H1 (cell line): Measurements from ENCODE around the gene TKFC. TPM values are rescaled to one million over a fixed set of nuclear protein-coding genes. Genes with fewer than 3 reads are reported as not detected.

Experiments used
- CTCF ChIA-PET: fragments of 300-600 bp; sonication (Branson Sonifier 250); formaldehyde crosslinking; loops from one replicate; lab custom pipeline; 2021; ENCODE audit not compliant: partially characterized antibody; lab: Charles Lee
- POLR2A ChIA-PET: fragments of 300-600 bp; sonication (Branson Sonifier 250); formaldehyde crosslinking; loops from one replicate; lab custom pipeline; 2021; ENCODE audit warnings: inconsistent platforms; ENCODE audit not compliant: partially characterized antibody; lab: Charles Lee
- DNase-seq, 2 experiments: peaks; one replicate each; pipeline versions ENCODE4 v3.0.0 to v3.0.0-alpha.2; 2010 to 2022; ENCODE audit warnings: low spot score in 2 of 2, low read depth in 1 of 2, mixed read lengths in 1 of 2
- FAIRE-seq: peaks from 2 replicates; lab custom pipeline; 2011; peaks lifted over from hg19 to GRCh38; lab: Jason Lieb, UNC
- H2AFZ ChIP-seq: 2 replicates; pipeline ENCODE4 v1.8.1; 2012; ENCODE audit warnings: low read length, inconsistent platforms
- H2AK5ac ChIP-seq: 2 replicates; pipeline ENCODE4 v1.6.1; 2013; ENCODE audit warnings: low read depth, low read length
- H2BK120ac ChIP-seq: replicated peaks from 2 replicates; pipeline ENCODE3; 2013; ENCODE audit warnings: low read depth, low read length, inconsistent platforms
- H2BK12ac ChIP-seq: 2 replicates; pipeline ENCODE4 v1.6.1; 2013; ENCODE audit warnings: low read depth, low read length
- H2BK15ac ChIP-seq: 2 replicates; pipeline ENCODE4 v1.6.1; 2013; ENCODE audit warnings: low read length
- H2BK20ac ChIP-seq: 2 replicates; pipeline ENCODE4 v1.6.1; 2013; ENCODE audit warnings: low read length
- H2BK5ac ChIP-seq: 2 replicates; pipeline ENCODE4 v1.6.1; 2013; ENCODE audit warnings: low read depth, low read length
- H3K14ac ChIP-seq: 2 replicates; pipeline ENCODE4 v1.6.1; 2013; ENCODE audit warnings: inconsistent platforms; ENCODE audit not compliant: insufficient read length
- H3K18ac ChIP-seq: 2 replicates; pipeline ENCODE4 v1.6.1; 2013; ENCODE audit warnings: low read length; ENCODE audit errors: extremely low read depth
- H3K23ac ChIP-seq: 2 replicates; pipeline ENCODE4 v1.6.1; 2013; ENCODE audit warnings: inconsistent platforms; ENCODE audit not compliant: insufficient read length
- H3K23me2 ChIP-seq: 2 replicates; pipeline ENCODE4 v1.6.1; 2013; ENCODE audit warnings: low read depth, low read length
- H3K27ac ChIP-seq: 2 replicates; pipeline ENCODE4 v1.6.1; 2011; ENCODE audit warnings: low read depth, low read length, inconsistent platforms
- H3K27me3 ChIP-seq, 4 experiments: replicated peaks in 1 of 4; 1 replicate in 1 of 4; 2 replicates in 3 of 4; pipeline versions ENCODE4 v1.6.1 to v1.8.1; 2011 to 2013; ENCODE audit warnings: low read length in 3 of 4, mild to moderate bottlenecking in 3 of 4, inconsistent platforms in 2 of 4, mixed read lengths in 2 of 4, moderate library complexity in 1 of 4; ENCODE audit not compliant: control insufficient read depth in 3 of 4, insufficient read depth in 3 of 4; ENCODE audit errors: extremely low read depth in 1 of 4
- H3K36me3 ChIP-seq, 4 experiments: 2 replicates each; pipeline versions ENCODE4 v1.6.1 to v1.8.1; 2011 to 2013; ENCODE audit warnings: mild to moderate bottlenecking in 4 of 4, low read length in 3 of 4, moderate library complexity in 2 of 4, control low read depth in 1 of 4, inconsistent platforms in 1 of 4; ENCODE audit not compliant: insufficient read depth in 4 of 4, control insufficient read depth in 2 of 4
- H3K4ac ChIP-seq: replicated peaks from 2 replicates; pipeline ENCODE3; 2013; ENCODE audit warnings: low read length, low read depth, mixed read lengths, inconsistent platforms; ENCODE audit not compliant: insufficient read length
- H3K4me1 ChIP-seq, 4 experiments: replicated peaks in 1 of 4; 1 replicate in 1 of 4; 2 replicates in 3 of 4; pipeline versions ENCODE4 v1.6.1 to v1.8.1; 2011 to 2013; ENCODE audit warnings: low read length in 3 of 4, inconsistent platforms in 2 of 4, mixed read lengths in 1 of 4; ENCODE audit not compliant: insufficient read depth in 4 of 4, control insufficient read depth in 3 of 4
- H3K4me2 ChIP-seq, 2 experiments: 2 replicates each; pipeline versions ENCODE4 v1.6.1 to v1.8.1; 2011 to 2013; ENCODE audit warnings: low read depth in 2 of 2, low read length in 2 of 2, control low read depth in 1 of 2, inconsistent platforms in 1 of 2, mild to moderate bottlenecking in 1 of 2; ENCODE audit not compliant: insufficient read depth in 1 of 2
- H3K4me3 ChIP-seq, 4 experiments: fragments of 200-600, 300-600 bp in 1 of 4; sonication (generic), shearing (Covaris generic), sonication (Bioruptor Twin) in 1 of 4; 2 replicates each; pipeline versions ENCODE4 v1.5.1 to v1.8.1; 2011 to 2016; ENCODE audit warnings: low read length in 4 of 4, low read depth in 3 of 4, control low read depth in 2 of 4, inconsistent platforms in 2 of 4, mild to moderate bottlenecking in 2 of 4, mixed read lengths in 1 of 4, moderate library complexity in 1 of 4; ENCODE audit not compliant: insufficient read depth in 2 of 4; ENCODE audit errors: extremely low read depth in 1 of 4
- H3K56ac ChIP-seq: replicated peaks from 2 replicates; pipeline ENCODE3; 2013; ENCODE audit warnings: low read depth, mild to moderate bottlenecking, mixed read lengths, low read length, inconsistent platforms; ENCODE audit not compliant: insufficient read length
- H3K79me1 ChIP-seq: 2 replicates; pipeline ENCODE4 v1.6.1; 2013; ENCODE audit warnings: low read depth, low read length, control low read depth
- H3K79me2 ChIP-seq, 2 experiments: 2 replicates each; pipeline versions ENCODE4 v1.6.1 to v1.8.1; 2012 to 2013; ENCODE audit warnings: low read length in 2 of 2, mild to moderate bottlenecking in 2 of 2, inconsistent platforms in 1 of 2; ENCODE audit not compliant: insufficient read depth in 2 of 2, control insufficient read depth in 1 of 2
- H3K9ac ChIP-seq, 4 experiments: replicated peaks in 1 of 4; 1 replicate in 1 of 4; 2 replicates in 3 of 4; pipeline versions ENCODE4 v1.6.1 to v1.8.1; 2011 to 2013; ENCODE audit warnings: low read depth in 3 of 4, low read length in 3 of 4, control low read depth in 2 of 4, mild to moderate bottlenecking in 2 of 4, moderate library complexity in 2 of 4, inconsistent platforms in 1 of 4; ENCODE audit errors: extremely low read depth in 1 of 4
- H3K9me3 ChIP-seq, 2 experiments: 2 replicates each; pipeline versions ENCODE4 v1.6.1 to v1.8.1; 2012 to 2013; ENCODE audit warnings: mild to moderate bottlenecking in 2 of 2, moderate library complexity in 2 of 2, control low read depth in 1 of 2, inconsistent platforms in 1 of 2, low read depth in 1 of 2, low read length in 1 of 2, mixed read lengths in 1 of 2; ENCODE audit not compliant: insufficient read depth in 2 of 2
- H4K20me1 ChIP-seq, 2 experiments: replicated peaks in 1 of 2; 2 replicates each; pipeline versions ENCODE3 to v1.8.1; 2011 to 2013; ENCODE audit warnings: inconsistent platforms in 2 of 2, low read length in 2 of 2, mild to moderate bottlenecking in 1 of 2; ENCODE audit not compliant: insufficient read depth in 2 of 2, control insufficient read depth in 1 of 2
- H4K5ac ChIP-seq: 2 replicates; pipeline ENCODE4 v1.6.1; 2013; ENCODE audit warnings: low read length, low read depth, mixed read lengths, inconsistent platforms; ENCODE audit not compliant: insufficient read length
- H4K8ac ChIP-seq: 2 replicates; pipeline ENCODE4 v1.8.0; 2013; ENCODE audit warnings: mild to moderate bottlenecking, moderate library complexity, low read length, inconsistent platforms; ENCODE audit not compliant: insufficient read depth; ENCODE audit errors: extremely low read depth
- H4K91ac ChIP-seq: replicated peaks from 2 replicates; pipeline ENCODE3; 2013; ENCODE audit warnings: low read length, mixed read lengths, inconsistent platforms; ENCODE audit not compliant: insufficient read length
- ATF3 ChIP-seq: IDR thresholded peaks from 2 replicates; pipeline ENCODE4 v1.6.1; 2011; ENCODE audit warnings: low read depth, mild to moderate bottlenecking, low read length; ENCODE audit not compliant: insufficient read depth
- CTCF ChIP-seq, 3 experiments: IDR thresholded peaks; 1 replicate in 2 of 3; 2 replicates in 1 of 3; pipeline versions ENCODE4 v1.5.1 to v1.6.1; 2011; ENCODE audit warnings: low read length in 3 of 3, mild to moderate bottlenecking in 3 of 3, inconsistent platforms in 2 of 3, low read depth in 1 of 3, moderate library complexity in 1 of 3; ENCODE audit not compliant: insufficient read depth in 1 of 3; ENCODE audit errors: control extremely low read depth in 1 of 3
- FOSL1 ChIP-seq: IDR thresholded peaks from 2 replicates; pipeline ENCODE4 v1.6.1; 2011; ENCODE audit warnings: mild to moderate bottlenecking, low read depth, low read length, moderate library complexity; ENCODE audit not compliant: insufficient read depth
- RNF2 ChIP-seq: fragments of 200-900, 300-1000 bp; sonication (generic); IDR thresholded peaks from 2 replicates; pipeline ENCODE4 v1.7.1; 2016; ENCODE audit warnings: borderline replicate concordance, low read depth, mild to moderate bottlenecking, antibody characterized with exemption, low read length; ENCODE audit not compliant: poor library complexity, severe bottlenecking; ENCODE audit errors: missing control alignments
- SUZ12 ChIP-seq: fragments of 200-600 bp; sonication (generic); IDR thresholded peaks from 2 replicates; pipeline ENCODE4 v1.6.1; 2012; ENCODE audit warnings: mild to moderate bottlenecking, inconsistent platforms, low read length, moderate library complexity, mixed read lengths
- WGBS, 2 experiments: shearing (Covaris generic) in 1 of 2; methylation state at CpG; one replicate each; pipeline versions ENCODE4 v1.1.6 to v1.1.7; 2013 to 2015; ENCODE audit warnings: low lambda C conversion rate in 2 of 2, mixed read lengths in 2 of 2, inconsistent platforms in 1 of 2, low coverage in 1 of 2, missing lambda C conversion rate in 1 of 2; ENCODE audit not compliant: insufficient replicate concordance in 2 of 2, insufficient coverage in 1 of 2, insufficient read length in 1 of 2; ENCODE audit errors: extremely low coverage in 1 of 2, missing lambda C conversion rate in 1 of 2; 5-methylcytosine and 5-hydroxymethylcytosine counted together
- polyA plus RNA-seq, 7 experiments: library from polyadenylated mRNA; depleted of rRNA in 3 of 7; stranded (reverse) in 5 of 7; unstranded in 2 of 7; fragments of >200 nt in 5 of 7; fragments of 200-250 nt in 2 of 7; gene quantifications; 1 replicate in 5 of 7; 2 replicates in 1 of 7; 4 replicates in 1 of 7; pipeline versions ENCODE4 v1.2.1 to v1.2.3, GENCODE V29; 2011 to 2013; ENCODE audit warnings: missing spikeins in 2 of 7, mixed read lengths in 2 of 7
- total RNA-seq: library from RNA; stranded (reverse); fragmentation: NEBNext Ultra II Directional; extraction: Animal tissue kit (Norgen Biotek cat#: 25700); gene quantifications from 2 replicates; pipeline ENCODE4 v1.2.1, GENCODE V29; 2021
- TF ChIP-seq, protein P1 (sequence below): IDR thresholded peaks from 2 replicates; pipeline ENCODE4 v1.6.1; 2012; ENCODE audit warnings: low read length, inconsistent platforms

The TKFC gene
- total and polyA plus RNA-seq, 2 of the 8 experiments (the other 6 are each of a cell fraction or from before 2014, with no cell fraction given): 53.5 to 55.0 TPM

GRCh38 chr11:61335355-61335710 lies 2.3 kb downstream of the TKFC start:
- Histone ChIP-seq H2BK120ac (no peak overlapping the region), H4K91ac (no peak overlapping the region), H3K23ac (no peak overlapping the region), H3K4ac (no peak overlapping the region), H2AK5ac (no peak overlapping the region), H3K4me2 (0 out of 4 replicates have a peak overlapping the region, but pooled peaks of 1 of the 2 experiments have one; percentile 23), H3K79me2 (peaks cover 18 to 30% of the 10 kb centered on the region in 2 experiments), H3K79me1 (peaks cover 6% of the 10 kb centered on the region; the same call in 1 of the 2 replicates), H2BK12ac (peak overlapping the region; percentile 72; the same call in 1 of the 2 replicates), H3K14ac (no peak overlapping the region), H3K9me3 (no peaks in the 10 kb centered on the region), H4K8ac (0 out of 2 replicates have a peak overlapping the region, but pooled peaks have one; percentile 7), H2BK5ac (0 out of 2 replicates have a peak overlapping the region, but pooled peaks have one; percentile 32), H3K56ac (no peak overlapping the region), H4K20me1 (peaks cover 0 to 3% of the 10 kb centered on the region in 2 experiments), H3K9ac (no peak overlapping the region), H3K23me2 (peaks cover 9% of the 10 kb centered on the region; the same call in 1 of the 2 replicates), H3K27me3 (no peaks in the 10 kb centered on the region), H2BK15ac (peak overlapping the region; percentile 20; the same call in 1 of the 2 replicates), H3K4me1 (peaks cover 5 to 14% (median 9%) of the 10 kb centered on the region in 4 experiments), H2BK20ac (no peak overlapping the region), H2AFZ (no peak overlapping the region), H3K36me3 (peaks cover 0 to 8% (median 2%) of the 10 kb centered on the region in 4 experiments; a peak in 2 of 8 replicates), H4K5ac (no peak overlapping the region), H3K4me3 (no peak overlapping the region), H3K27ac (no peak overlapping the region), H3K18ac (no peak overlapping the region)
- no peak for FAIRE-seq
- DNase-seq: no peak
- ChIA-PET POLR2A (interaction anchor here (1.2 to 39.7 kb wide), 7 partner anchors 12 to 75 kb away, joined by 3 to 1106 read pairs (median 7); partner anchors contain the start of genes CYB561A3, TMEM138 and TMEM216), CTCF (interaction anchor here (0.9 to 10.1 kb wide), 19 partner anchors 11 to 303 kb away, joined by 3 to 290 read pairs (median 5); partner anchors contain the start of genes CYB561A3, TMEM138 and TMEM216)
- WGBS, 2 experiments: 77% methylated on average over 1 of the region's 1 CpG; no CpG with 5 or more reads in 1 of the 2 experiments
- TF ChIP-seq FOSL1: no peak
- TF ChIP-seq RNF2: no peak
- no peak for TF ChIP-seq SUZ12
- no peak for TF ChIP-seq ATF3
- TF ChIP-seq, protein P1, sequence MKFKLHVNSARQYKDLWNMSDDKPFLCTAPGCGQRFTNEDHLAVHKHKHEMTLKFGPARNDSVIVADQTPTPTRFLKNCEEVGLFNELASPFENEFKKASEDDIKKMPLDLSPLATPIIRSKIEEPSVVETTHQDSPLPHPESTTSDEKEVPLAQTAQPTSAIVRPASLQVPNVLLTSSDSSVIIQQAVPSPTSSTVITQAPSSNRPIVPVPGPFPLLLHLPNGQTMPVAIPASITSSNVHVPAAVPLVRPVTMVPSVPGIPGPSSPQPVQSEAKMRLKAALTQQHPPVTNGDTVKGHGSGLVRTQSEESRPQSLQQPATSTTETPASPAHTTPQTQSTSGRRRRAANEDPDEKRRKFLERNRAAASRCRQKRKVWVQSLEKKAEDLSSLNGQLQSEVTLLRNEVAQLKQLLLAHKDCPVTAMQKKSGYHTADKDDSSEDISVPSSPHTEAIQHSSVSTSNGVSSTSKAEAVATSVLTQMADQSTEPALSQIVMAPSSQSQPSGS: no peak
- no peak for TF ChIP-seq CTCF (IDR thresholded peaks at IDR 0.05; ENCODE audit: control extremely low read depth in 1 of 3, insufficient read depth in 1 of 3, low read depth in 1 of 3, low read length in 3 of 3)
